Endothelial cell of umbilical vein (primary cell): ENCODE data around the gene FRYL. TPM values are rescaled to one million over a fixed set of nuclear protein-coding genes. Genes with fewer than 3 reads are reported as not detected.

Experiments used
- BruUV-seq: library from RNA; stranded (reverse); fragments of 400-500 nt; replicated peaks from 2 replicates; lab custom pipeline; 2021; lab: Mats Ljungman, UMichigan
- CTCF ChIA-PET: fragments of 300-600, 350-600 bp; sonication (Branson Sonifier 250); formaldehyde crosslinking; loops from one replicate; lab custom pipeline; 2021; ENCODE audit warnings: antibody characterized with exemption, inconsistent platforms; lab: Charles Lee
- POLR2A ChIA-PET: fragments of 300-600, 350-600 bp; sonication (Branson Sonifier 250); formaldehyde crosslinking; loops from one replicate; lab custom pipeline; 2021; ENCODE audit warnings: antibody characterized with exemption, inconsistent platforms; lab: Charles Lee
- DNase-seq: peaks from one replicate; pipeline ENCODE4 v3.0.0-alpha.2; 2011; ENCODE audit warnings: low read depth, low spot score
- FAIRE-seq: peaks from 2 replicates; lab custom pipeline; 2011; peaks lifted over from hg19 to GRCh38; lab: Jason Lieb, UNC
- H2AFZ ChIP-seq: 2 replicates; pipeline ENCODE4 v1.6.0; 2012; ENCODE audit warnings: low read depth, low read length, control low read depth, inconsistent platforms
- H3K27ac ChIP-seq: 2 replicates; pipeline ENCODE4 v1.5.1; 2011; ENCODE audit warnings: low read depth, mild to moderate bottlenecking, control low read depth, low read length, moderate library complexity; ENCODE audit not compliant: insufficient read depth
- H3K27me3 ChIP-seq, 2 experiments: 2 replicates each; pipeline versions ENCODE4 v1.6.0 to v1.6.1; 2011; ENCODE audit warnings: low read length in 2 of 2, mixed read lengths in 1 of 2; ENCODE audit not compliant: control insufficient read depth in 2 of 2, insufficient read depth in 2 of 2
- H3K36me3 ChIP-seq, 2 experiments: 2 replicates in 1 of 2; 3 replicates in 1 of 2; pipeline ENCODE4 v1.5.1; 2011; ENCODE audit warnings: low read length in 2 of 2, mild to moderate bottlenecking in 1 of 2, moderate library complexity in 1 of 2; ENCODE audit not compliant: control insufficient read depth in 2 of 2, insufficient read depth in 2 of 2; ENCODE audit errors: extremely low read depth in 1 of 2
- H3K4me1 ChIP-seq: 3 replicates; pipeline ENCODE4 v1.5.1; 2011; ENCODE audit warnings: mild to moderate bottlenecking, low read length; ENCODE audit not compliant: control insufficient read depth, insufficient read depth; ENCODE audit errors: extremely low read depth
- H3K4me2 ChIP-seq: 2 replicates; pipeline ENCODE4 v1.6.1; 2011; ENCODE audit warnings: low read length, control low read depth, mixed read lengths; ENCODE audit not compliant: insufficient read depth
- H3K4me3 ChIP-seq, 3 experiments: fragments of 200-600 bp in 1 of 3; sonication (generic), shearing (Covaris generic) in 1 of 3; replicated peaks in 1 of 3; 2 replicates each; pipeline ENCODE4 v1.5.1; 2011 to 2016; ENCODE audit warnings: control low read depth in 3 of 3, low read length in 3 of 3, mild to moderate bottlenecking in 2 of 3, inconsistent platforms in 1 of 3, low read depth in 1 of 3, moderate library complexity in 1 of 3; ENCODE audit not compliant: insufficient read depth in 1 of 3
- H3K79me2 ChIP-seq: 2 replicates; pipeline ENCODE4 v1.6.0; 2012; ENCODE audit warnings: low read length, inconsistent platforms; ENCODE audit not compliant: control insufficient read depth, insufficient read depth
- H3K9ac ChIP-seq: replicated peaks from 2 replicates; pipeline ENCODE3; 2011; ENCODE audit warnings: low read length, control low read depth; ENCODE audit not compliant: insufficient read depth; ENCODE audit errors: extremely low read depth
- H3K9me1 ChIP-seq: replicated peaks from 3 replicates; pipeline ENCODE4 v1.6.0; 2011; ENCODE audit warnings: mild to moderate bottlenecking, low read length; ENCODE audit not compliant: control insufficient read depth, insufficient read depth; ENCODE audit errors: extremely low read depth
- H3K9me3 ChIP-seq: replicated peaks from 2 replicates; pipeline ENCODE4 v1.5.1; 2012; ENCODE audit warnings: low read length, inconsistent platforms; ENCODE audit not compliant: control insufficient read depth, insufficient read depth
- H4K20me1 ChIP-seq: replicated peaks from 2 replicates; pipeline ENCODE3; 2011; ENCODE audit warnings: mild to moderate bottlenecking, low read length; ENCODE audit not compliant: control insufficient read depth, insufficient read depth; ENCODE audit errors: extremely low read depth
- EZH2 ChIP-seq: IDR thresholded peaks from 2 replicates; pipeline ENCODE4 v1.6.1; 2012; ENCODE audit warnings: borderline replicate concordance, low read depth, mild to moderate bottlenecking, moderate library complexity, low read length, inconsistent platforms; ENCODE audit not compliant: severe bottlenecking
- FOS ChIP-seq: IDR thresholded peaks from 2 replicates; pipeline ENCODE4 v1.6.1; 2011; ENCODE audit warnings: mild to moderate bottlenecking, low read length, moderate library complexity, borderline replicate concordance; ENCODE audit not compliant: insufficient read depth
- GATA2 ChIP-seq: IDR thresholded peaks from 2 replicates; pipeline ENCODE4 v1.7.0; 2011; ENCODE audit warnings: low read depth, mild to moderate bottlenecking, moderate library complexity, mixed read lengths, low read length; ENCODE audit not compliant: insufficient read length, insufficient read depth
- JUN ChIP-seq: IDR thresholded peaks from 2 replicates; pipeline ENCODE4 v1.6.1; 2011; ENCODE audit warnings: borderline replicate concordance, low read depth; ENCODE audit not compliant: insufficient read length, insufficient read depth
- MYC ChIP-seq: IDR thresholded peaks from one replicate; pipeline ENCODE4 v1.6.1; 2011; ENCODE audit warnings: mild to moderate bottlenecking, low read depth, low read length
- POLR2A ChIP-seq: IDR thresholded peaks from 2 replicates; pipeline ENCODE4 v1.6.1; 2012; ENCODE audit warnings: low read depth, mild to moderate bottlenecking, control low read depth, low read length
- POLR2AphosphoS5 ChIP-seq: IDR thresholded peaks from 2 replicates; pipeline ENCODE4 v1.6.1; 2012; ENCODE audit warnings: low read depth, mild to moderate bottlenecking, control low read depth, low read length, moderate library complexity; ENCODE audit not compliant: insufficient read depth
- dilution Hi-C: fragments of 300-500 bp; cut with MboI; formaldehyde crosslinking; loops from one replicate; pipeline ENCODE4 v1.15.0; 2019; ENCODE audit warnings: low sequenced_read_pairs; ENCODE audit not compliant: extremely low pct_ligation_motif_present
- intact Hi-C: fragments of 100-400 bp; cut with micrococcal nuclease; formaldehyde crosslinking; loops from one replicate; pipeline ENCODE4 v1.10.0; 2022
- polyA plus RNA-seq, 4 experiments: library from polyadenylated mRNA; depleted of rRNA in 3 of 4; stranded (reverse) in 3 of 4; unstranded in 1 of 4; fragments of >200 nt; gene quantifications; 2 replicates each; pipeline versions ENCODE4 v1.2.1 to v1.2.3, GENCODE V29; 2011 to 2012; ENCODE audit warnings: missing spikeins in 1 of 4
- total RNA-seq: library from RNA; stranded (reverse); gene quantifications from 2 replicates; pipeline ENCODE4 v1.2.3, GENCODE V29; 2021
- TF ChIP-seq, protein P1 (sequence below): IDR thresholded peaks from 2 replicates; pipeline ENCODE4 v1.6.1; 2011; ENCODE audit not compliant: insufficient read depth, insufficient read length

The FRYL gene
- total and polyA plus RNA-seq, 2 donors (not counting 3 experiments of a cell fraction or from before 2014, with no cell fraction given): 17.0 to 84.9 TPM

DNA sequence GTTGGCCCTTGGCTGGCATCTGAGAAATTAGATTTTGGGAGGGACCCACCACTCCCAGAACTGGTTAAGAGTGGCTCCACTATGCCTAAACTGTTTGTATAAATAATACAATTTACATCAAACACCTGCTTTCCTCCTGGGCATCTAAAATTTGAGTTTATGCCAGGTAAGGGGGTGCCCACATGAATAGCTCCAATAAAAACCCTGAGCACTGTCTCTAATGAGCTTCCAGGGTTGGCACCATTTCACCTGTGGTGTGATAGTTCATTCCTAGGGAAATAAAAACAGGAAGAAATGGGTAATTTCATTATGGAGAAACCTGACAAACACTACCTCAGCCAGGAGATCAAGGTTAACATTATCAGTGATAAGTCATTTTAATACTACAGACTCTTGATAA lies 119.7 kb downstream of the FRYL start:
- intact Hi-C loops: no loop called here
- no TSS peak for BruUV-seq

DNA sequence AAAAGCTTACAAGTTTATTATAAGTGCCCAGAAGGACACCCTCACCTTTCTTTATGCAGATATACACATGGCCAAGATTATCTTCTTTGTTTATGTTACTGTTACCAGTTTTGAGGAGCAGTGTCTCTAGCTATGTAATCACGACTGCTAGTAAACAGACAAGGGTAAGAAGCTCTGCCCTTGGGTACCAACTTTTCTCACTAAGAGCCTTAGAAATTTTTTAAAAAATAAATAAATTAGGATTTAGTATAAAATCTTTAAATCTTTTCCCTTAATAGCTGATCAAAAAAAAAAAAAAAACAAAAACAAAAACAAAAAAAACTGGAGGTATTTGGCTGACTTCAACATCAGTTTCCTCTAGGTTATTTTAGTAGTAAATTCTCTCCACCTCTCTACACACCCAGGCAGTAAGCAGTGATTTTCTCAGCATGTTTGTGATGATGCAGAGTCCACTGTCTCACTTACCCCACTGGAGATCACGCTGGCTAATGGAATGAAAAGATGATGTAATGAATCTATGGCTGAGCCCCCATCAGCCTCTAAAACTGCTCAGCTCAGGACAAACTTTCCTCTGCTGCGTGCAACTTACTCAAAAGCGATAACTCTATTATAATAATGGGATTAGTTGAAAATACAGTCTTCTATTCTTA lies 125.9 kb downstream of the FRYL start:
- no peaks in the 10 kb centered on the region for H3K9me3 ChIP-seq
- DNase-seq (no peak), FAIRE-seq (no peak)
- H3K27me3 ChIP-seq: no peaks in the 10 kb centered on the region
- H3K36me3 ChIP-seq: peaks cover 0 to 2% of the 10 kb centered on the region in 2 experiments
- dilution Hi-C loops (no loop called here), intact Hi-C loops (no loop called here)
- ChIA-PET CTCF (interaction anchor here (0.9 to 1.6 kb wide), 7 partner anchors 9 to 75 kb away, joined by 3 to 6 read pairs (median 3); no protein-coding TSS in a partner anchor), POLR2A (interaction anchor here (0.9 kb wide), 1 partner anchor 14 kb away, joined by 4 read pairs; no protein-coding TSS in a partner anchor)
- H3K4me2 ChIP-seq: no peak overlapping the region
- H3K79me2 ChIP-seq: peaks cover 32% of the 10 kb centered on the region
- TF ChIP-seq POLR2A (no peak), EZH2 (no peak), POLR2AphosphoS5 (no peak), GATA2 (no peak), FOS (no peak), JUN (no peak)
- no peaks in the 10 kb centered on the region for H3K9me1 ChIP-seq
- no TSS peak for BruUV-seq
- peaks cover 9% of the 10 kb centered on the region for H4K20me1 ChIP-seq
- H3K27ac ChIP-seq: no peak overlapping the region
- no peak overlapping the region for H3K4me3 ChIP-seq
- H2AFZ ChIP-seq: no peak overlapping the region
- H3K4me1 ChIP-seq: peaks cover 6% of the 10 kb centered on the region
- H3K9ac ChIP-seq: no peak overlapping the region

More for the DNA sequence above, 119.7 kb downstream of the FRYL start:
- no peaks in the 10 kb centered on the region for H3K9me3 ChIP-seq
- H3K9me1 ChIP-seq: no peaks in the 10 kb centered on the region
- FAIRE-seq: no peak
- H3K4me2 ChIP-seq: no peak overlapping the region
- H4K20me1 ChIP-seq: peaks cover 8% of the 10 kb centered on the region
- POLR2A ChIA-PET: no interaction called here
- dilution Hi-C loops: no loop called here
- TF ChIP-seq MYC (no peak), FOS (no peak), GATA2 (no peak)
- TF ChIP-seq, protein P1, sequence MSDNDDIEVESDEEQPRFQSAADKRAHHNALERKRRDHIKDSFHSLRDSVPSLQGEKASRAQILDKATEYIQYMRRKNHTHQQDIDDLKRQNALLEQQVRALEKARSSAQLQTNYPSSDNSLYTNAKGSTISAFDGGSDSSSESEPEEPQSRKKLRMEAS: no peak
- H3K4me3 ChIP-seq: no peak overlapping the region
- peaks cover 37% of the 10 kb centered on the region for H3K79me2 ChIP-seq
- CTCF ChIA-PET: no interaction called here
- H3K27me3 ChIP-seq: no peaks in the 10 kb centered on the region
- no peak overlapping the region for H3K9ac ChIP-seq
- no peak for DNase-seq
- no peak overlapping the region for H3K27ac ChIP-seq
- H3K36me3 ChIP-seq: no peaks in the 10 kb centered on the region
- H3K4me1 ChIP-seq: peaks cover 4% of the 10 kb centered on the region
- H2AFZ ChIP-seq: no peak overlapping the region
